HG02642 (cell line): ENCODE data around the gene NF2.

Source experiments
- ATAC-seq: cut with Tn5 transposase; IDR thresholded peaks from one replicate; pipeline ENCODE4 v1.9.1; 2021; ENCODE audit warnings: mild to moderate bottlenecking; ENCODE audit not compliant: unreplicated experiment, poor library complexity

NF2 gene

DNA sequence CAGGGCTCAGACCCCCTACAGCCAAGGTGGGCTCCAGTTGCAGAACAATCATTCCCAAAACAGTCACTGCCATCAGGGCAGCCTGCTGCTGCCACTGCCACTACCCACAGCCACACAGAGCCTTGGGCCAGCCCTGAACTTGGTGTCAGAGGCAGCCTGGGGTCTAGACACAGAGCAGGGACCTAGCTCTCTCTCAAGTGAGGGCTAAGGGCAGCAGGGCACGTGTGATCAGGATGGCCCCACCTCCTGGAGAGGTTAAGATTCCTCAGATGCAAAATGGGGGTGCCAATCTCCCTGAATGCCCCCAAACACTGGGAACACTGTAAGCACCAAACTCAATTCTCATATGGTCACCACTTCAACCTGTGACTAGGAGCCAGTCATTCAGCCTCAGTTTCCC, 132.0 kb downstream of the NF2 start:
- ATAC-seq = no peak

DNA sequence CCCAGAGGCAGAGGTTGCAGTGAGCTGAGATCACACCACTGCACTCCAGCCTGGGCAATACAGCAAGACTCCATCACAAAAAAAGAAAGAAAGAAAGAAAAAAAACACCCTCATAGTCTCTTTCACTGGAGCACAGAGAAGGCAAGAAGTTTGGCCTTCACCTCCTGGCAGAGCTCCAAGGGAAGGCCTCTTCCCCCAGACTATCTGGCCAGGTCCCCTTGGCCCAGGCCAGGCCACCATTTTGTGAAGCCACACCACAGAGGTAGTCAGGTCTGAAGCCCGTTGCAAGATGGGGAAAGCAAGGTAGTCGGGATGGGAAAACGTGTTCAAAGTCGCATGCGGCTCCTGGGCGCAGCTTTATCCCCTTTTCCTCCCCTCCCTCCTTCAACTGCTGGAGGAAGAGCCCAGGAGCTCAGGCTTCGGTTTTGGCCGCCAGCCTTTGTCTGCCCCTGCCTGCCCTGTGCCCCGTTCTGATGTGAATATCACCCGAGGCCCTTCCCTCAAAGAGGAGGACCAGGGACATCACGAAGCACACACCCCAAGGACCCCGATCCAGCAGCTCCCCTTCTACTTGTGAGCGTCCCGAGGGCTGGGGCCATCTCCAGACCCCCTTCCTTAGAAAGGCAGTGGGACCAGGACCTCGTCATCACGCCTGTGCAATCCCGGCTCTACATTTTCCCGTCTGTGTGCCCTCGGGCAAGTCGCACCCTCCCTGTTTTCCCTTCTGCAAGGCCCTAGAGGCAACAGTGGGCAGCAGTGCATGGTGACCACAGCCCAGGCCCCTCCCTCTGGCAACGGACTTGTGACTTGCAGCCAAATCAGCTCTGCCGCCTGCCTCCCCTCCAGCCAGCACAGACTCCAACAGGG, 134.1 kb downstream of the NF2 start:
- no peak for ATAC-seq

DNA sequence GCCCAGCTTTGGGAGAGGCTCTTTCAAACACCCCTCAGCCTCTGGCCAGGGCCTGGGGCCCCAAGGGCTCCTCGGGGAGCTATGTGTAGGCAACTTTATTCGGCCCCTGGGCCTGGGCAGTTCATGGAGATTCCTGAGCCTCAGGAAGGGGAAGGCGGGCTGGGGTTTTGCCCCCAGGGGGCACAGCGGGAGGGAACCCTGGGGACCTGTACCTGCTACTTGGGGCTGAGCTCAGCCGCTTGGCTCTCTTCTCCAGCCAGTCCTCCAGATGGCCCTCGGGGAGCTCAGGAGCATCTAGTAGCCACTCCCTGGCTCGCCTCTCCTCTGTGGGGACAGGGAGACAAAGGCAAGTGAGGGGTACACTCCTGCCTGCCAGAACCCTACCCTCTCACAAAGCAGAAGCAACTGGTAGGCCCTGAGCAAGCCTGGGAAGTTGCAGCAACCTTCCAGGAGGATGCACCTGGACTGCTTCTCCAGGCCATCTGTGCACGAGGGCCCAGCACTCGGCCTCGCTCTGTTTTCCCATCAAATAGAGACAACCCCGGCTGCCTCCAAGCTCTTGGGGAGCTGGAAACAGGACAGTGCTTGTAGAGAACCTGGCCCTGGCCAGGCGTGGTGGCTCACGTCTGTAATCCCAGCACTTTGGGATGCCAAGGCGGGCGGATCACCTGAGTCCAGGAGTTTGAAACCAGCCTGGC, 134.8 kb downstream of the NF2 start:
- no peak for ATAC-seq

DNA sequence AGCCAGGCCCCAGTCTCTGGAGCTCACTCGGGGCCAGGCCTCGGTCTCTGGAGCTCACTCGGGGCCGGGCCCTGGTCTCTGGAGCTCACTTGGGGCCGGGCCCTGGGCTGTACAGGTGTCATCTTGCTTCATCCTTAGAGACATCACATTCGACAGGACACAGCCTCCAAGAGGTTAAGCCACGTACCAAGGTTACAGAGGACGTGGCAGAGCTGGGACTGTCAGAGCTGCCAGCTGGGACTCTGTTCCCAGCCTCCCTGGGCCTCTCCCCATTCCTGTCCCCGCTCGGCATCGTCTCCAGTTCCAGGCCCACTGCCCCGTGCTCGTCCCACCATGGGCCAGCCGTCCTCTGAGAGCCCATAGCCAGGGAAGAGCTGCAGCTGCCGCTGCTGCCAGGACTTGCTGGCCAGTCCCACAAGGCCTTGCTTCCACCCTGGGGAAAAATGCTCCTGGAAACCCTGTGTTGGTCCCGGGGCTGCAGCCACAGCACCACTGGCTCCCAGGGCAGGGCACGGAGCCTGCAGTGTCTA, 136.0 kb downstream of the NF2 start:
- no peak for ATAC-seq

DNA sequence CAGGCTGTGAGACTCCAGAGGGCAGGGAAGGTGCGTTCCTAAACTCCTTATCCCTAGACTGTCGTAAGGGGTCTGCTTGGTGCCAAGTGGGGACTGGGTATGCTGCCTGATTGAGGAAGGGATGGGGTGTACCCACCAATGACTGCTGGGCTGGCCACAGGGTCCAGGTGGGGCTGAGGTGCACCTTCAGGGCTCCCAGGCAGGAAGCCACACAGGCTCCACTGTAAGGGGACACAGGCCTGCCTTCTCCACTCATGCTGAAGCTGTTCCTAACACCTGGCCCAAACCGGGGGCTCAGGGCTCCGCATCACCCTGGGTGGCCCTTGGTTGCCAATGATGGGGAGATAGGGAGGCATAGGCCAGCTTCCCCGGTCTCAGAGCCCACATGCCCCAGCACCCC, 136.8 kb downstream of the NF2 start:
- ATAC-seq = no peak

DNA sequence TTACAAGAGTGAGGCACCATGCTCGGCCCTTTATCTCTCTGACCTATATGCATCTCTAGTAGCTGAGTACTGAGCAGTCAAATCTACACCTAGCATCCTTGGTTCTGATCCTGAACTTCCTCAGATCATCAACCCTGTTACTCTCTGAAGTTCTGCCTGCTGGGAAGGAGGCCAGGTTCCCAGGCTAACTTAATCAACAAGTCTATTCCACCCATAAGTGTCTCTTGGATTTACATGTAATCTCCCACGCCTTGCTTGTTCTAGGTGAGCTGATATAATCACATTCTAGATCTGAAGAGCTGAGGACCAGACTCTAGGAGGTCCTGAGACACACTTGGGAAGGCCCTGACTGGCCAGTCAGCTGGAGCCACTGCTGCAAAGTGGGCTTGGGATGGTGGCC, 138.5 kb downstream of the NF2 start:
- ATAC-seq = no peak

DNA sequence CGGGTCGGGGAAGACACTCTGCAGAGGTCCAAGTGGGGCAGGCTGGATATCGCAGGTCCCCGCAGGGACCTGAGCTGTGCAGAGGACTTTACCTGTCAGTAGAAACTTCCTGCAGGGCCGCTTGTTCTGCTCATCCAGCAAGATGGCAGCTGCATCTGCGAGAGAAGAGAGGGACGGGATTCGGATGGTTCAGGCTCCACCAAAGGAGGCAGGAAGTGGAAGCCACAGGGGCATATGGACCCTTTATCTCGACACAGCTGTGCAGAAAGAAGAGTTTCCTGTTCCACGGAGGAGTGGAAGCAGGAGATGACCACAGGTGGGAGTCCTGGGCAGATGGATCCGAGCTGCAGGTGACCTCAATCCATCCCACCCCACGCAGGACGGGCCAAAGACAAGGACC, 138.9 kb downstream of the NF2 start:
- ATAC-seq = no peak

DNA sequence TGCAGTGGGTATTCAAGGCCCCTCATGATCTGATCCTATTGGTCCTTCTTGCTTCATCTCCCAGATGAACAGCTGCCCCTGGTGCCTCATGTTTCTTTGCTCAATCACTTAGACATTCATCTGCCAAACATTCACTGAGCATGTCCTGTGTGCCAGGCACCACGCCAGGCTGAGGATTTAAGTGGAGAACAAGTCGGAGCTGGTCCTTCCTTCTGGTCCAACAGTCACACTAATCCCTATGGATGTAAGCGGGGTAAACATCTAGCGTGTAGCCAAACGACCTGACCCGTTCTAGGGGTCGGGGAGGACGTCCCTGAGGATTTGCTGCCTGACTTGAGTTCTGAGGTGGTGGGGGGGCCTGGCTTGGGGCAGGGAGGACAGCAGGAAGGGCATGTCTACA, 141.5 kb downstream of the NF2 start:
- no peak for ATAC-seq

DNA sequence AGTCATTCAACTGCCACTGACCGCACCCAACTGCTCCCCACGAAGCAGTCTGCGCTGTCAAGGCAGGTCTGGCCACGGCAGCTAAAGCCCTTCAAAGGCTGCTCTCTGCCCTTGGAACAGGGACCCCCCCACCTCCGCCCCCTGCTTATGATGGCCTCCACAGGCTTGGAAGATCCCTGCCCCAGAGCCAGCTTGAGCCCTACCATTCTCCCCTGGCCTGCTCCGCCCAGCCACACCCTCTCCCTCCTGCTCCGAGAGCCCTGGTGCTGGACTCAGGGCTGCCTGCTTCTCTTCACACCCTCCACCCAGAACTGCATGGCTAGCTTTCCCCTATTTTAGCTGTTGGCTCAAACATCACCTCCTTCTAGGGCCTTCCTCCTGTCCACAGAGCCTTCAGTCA, 144.4 kb downstream of the NF2 start:
- no peak for ATAC-seq
